K562 (cell line): ENCODE results near the gene SLC1A5. TPM values are rescaled to one million over a fixed set of nuclear protein-coding genes. Genes with fewer than 3 reads are reported as not detected.

Experiments used
- ETV6 ChIP-seq, 3 experiments: fragments of 150-350 bp in 1 of 3; sonication (generic) in 1 of 3; formaldehyde crosslinking in 1 of 3; IDR thresholded peaks; 2 replicates each; pipeline versions ENCODE4 v1.6.1 to v1.8.0; 2014 to 2022; ENCODE audit warnings: borderline replicate concordance in 2 of 3, low read depth in 2 of 3, antibody characterized with exemption in 1 of 3, low read length in 1 of 3, mild to moderate bottlenecking in 1 of 3, missing genetic modification reagents in 1 of 3
- KLF13 ChIP-seq: fragments of 450-650 bp; IDR thresholded peaks from 2 replicates; pipeline ENCODE4 v1.6.1; 2016; ENCODE audit warnings: missing genetic modification characterization, low read depth, mild to moderate bottlenecking, missing compliant biosample characterization, moderate library complexity, borderline replicate concordance
- KLF6 ChIP-seq: fragments of 250-450 bp; sonication (Bioruptor Pico); IDR thresholded peaks from 2 replicates; pipeline ENCODE4 v1.4.0; 2020; ENCODE audit warnings: mild to moderate bottlenecking, moderate library complexity, borderline replicate concordance
- PPARD ChIP-seq: fragments of 250-450 bp; sonication (Bioruptor Pico); IDR thresholded peaks from 2 replicates; pipeline ENCODE4 v1.8.0; 2022; ENCODE audit warnings: inconsistent platforms, mild to moderate bottlenecking, moderate library complexity
- PTTG1 ChIP-seq: fragments of 450-650 bp; IDR thresholded peaks from 2 replicates; pipeline ENCODE4 v1.6.1; 2016; ENCODE audit warnings: low read depth, mild to moderate bottlenecking, missing genetic modification characterization, missing compliant biosample characterization
- RBM22 ChIP-seq: fragments of 200-400 bp; formaldehyde crosslinking; IDR thresholded peaks from 2 replicates; pipeline ENCODE4 v1.6.1; 2018; ENCODE audit warnings: low read length, low read depth; ENCODE audit not compliant: poor library complexity, severe bottlenecking
- RFX1 ChIP-seq: fragments of 450-650 bp; IDR thresholded peaks from 2 replicates; pipeline ENCODE4 v1.6.1; 2016; ENCODE audit warnings: mild to moderate bottlenecking, moderate library complexity
- ZNF445 ChIP-seq: fragments of 250-450 bp; sonication (Bioruptor Pico); IDR thresholded peaks from 2 replicates; pipeline ENCODE4 v1.4.0; 2020; ENCODE audit warnings: low read depth, mild to moderate bottlenecking, moderate library complexity
- polyA plus RNA-seq, 8 experiments: library from polyadenylated mRNA; depleted of rRNA in 4 of 8; stranded (reverse) in 5 of 8; unstranded in 3 of 8; fragments of >200 nt; fragmentation: Nextera tagmentation in 2 of 8; fragmentation: Illumina TruSeq in 1 of 8; extraction: Ambion mirVana in 2 of 8; extraction: Trizol in 1 of 8; gene quantifications; 2 replicates each; pipeline versions ENCODE4 v1.2.1 to v1.2.3, GENCODE V29; 2011 to 2014; ENCODE audit warnings: inconsistent platforms in 1 of 8, missing spikeins in 1 of 8
- total RNA-seq, 7 experiments: library from RNA; depleted of rRNA in 6 of 7; stranded (reverse); fragments of >200 nt in 6 of 7; fragmentation: Illumina TruSeq in 2 of 7; extraction: Trizol in 2 of 7; gene quantifications; 2 replicates each; pipeline versions ENCODE4 v1.2.1 to v1.2.3, GENCODE V29; 2011 to 2021; ENCODE audit warnings: low replicate concordance in 1 of 7
- TF ChIP-seq, protein P1 (sequence below): fragments of 450-650 bp; formaldehyde crosslinking; IDR thresholded peaks from 2 replicates; pipeline ENCODE4 v1.4.0; 2020; ENCODE audit warnings: mild to moderate bottlenecking, mixed read lengths
- TF ChIP-seq, protein P2 (sequence below): sonication (generic); formaldehyde crosslinking; IDR thresholded peaks from 2 replicates; pipeline ENCODE4 v1.8.1; 2023; ENCODE audit warnings: mild to moderate bottlenecking, missing genetic modification reagents
- TF ChIP-seq, protein P3 (sequence below): fragments of 250-450 bp; sonication (Bioruptor Pico); IDR thresholded peaks from 2 replicates; pipeline ENCODE4 v1.8.0; 2021; ENCODE audit warnings: mild to moderate bottlenecking, moderate library complexity

SLC1A5 gene
- total and polyA plus RNA-seq, 9 of the 15 experiments (the other 6 are each of a cell fraction or from before 2014, with no cell fraction given), result 31.2 to 417 (median 134) TPM

DNA sequence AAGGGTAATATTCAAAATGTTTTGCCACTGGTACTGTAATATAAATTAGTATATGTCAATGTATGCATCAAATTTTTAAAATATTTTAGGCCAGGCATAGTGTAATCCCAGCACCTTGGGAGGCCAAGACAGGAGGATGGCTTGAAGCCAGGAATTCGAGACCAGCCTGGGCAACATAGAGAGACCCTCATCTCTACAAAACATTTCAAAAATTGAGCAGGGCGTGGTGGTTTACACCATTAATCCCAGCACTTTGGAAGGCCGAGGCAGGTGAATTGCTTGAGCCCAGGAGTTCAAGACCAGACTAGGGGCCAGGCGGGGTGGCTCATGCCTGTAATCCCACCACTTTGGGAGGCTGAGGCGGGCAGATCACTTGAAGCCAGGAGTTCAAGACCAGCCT lies 28.0 kb downstream of the SLC1A5 start (continued):
- TF ChIP-seq ZNF445 (CRISPR knock-in tag) (no peak), KLF6 (CRISPR knock-in tag) (no peak), KLF13 (tag) (no peak), PTTG1 (no peak), PPARD (CRISPR knock-in tag) (no peak), RFX1 (no peak), RBM22 (no peak), ETV6 (IDR thresholded peaks at IDR 0.05; ENCODE audit: borderline replicate concordance in 1 of 2, low read depth in 2 of 2, low read length in 1 of 2) (no peak), ETV6 (CRISPR knock-in tag; IDR thresholded peaks at IDR 0.05; ENCODE audit: borderline replicate concordance) (no peak)
- TF ChIP-seq, protein P1, sequence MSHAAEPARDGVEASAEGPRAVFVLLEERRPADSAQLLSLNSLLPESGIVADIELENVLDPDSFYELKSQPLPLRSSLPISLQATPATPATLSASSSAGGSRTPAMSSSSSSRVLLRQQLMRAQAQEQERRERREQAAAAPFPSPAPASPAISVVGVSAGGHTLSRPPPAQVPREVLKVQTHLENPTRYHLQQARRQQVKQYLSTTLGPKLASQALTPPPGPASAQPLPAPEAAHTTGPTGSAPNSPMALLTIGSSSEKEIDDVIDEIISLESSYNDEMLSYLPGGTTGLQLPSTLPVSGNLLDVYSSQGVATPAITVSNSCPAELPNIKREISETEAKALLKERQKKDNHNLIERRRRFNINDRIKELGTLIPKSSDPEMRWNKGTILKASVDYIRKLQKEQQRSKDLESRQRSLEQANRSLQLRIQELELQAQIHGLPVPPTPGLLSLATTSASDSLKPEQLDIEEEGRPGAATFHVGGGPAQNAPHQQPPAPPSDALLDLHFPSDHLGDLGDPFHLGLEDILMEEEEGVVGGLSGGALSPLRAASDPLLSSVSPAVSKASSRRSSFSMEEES (CRISPR knock-in tag), result no peak
- TF ChIP-seq, protein P2, sequence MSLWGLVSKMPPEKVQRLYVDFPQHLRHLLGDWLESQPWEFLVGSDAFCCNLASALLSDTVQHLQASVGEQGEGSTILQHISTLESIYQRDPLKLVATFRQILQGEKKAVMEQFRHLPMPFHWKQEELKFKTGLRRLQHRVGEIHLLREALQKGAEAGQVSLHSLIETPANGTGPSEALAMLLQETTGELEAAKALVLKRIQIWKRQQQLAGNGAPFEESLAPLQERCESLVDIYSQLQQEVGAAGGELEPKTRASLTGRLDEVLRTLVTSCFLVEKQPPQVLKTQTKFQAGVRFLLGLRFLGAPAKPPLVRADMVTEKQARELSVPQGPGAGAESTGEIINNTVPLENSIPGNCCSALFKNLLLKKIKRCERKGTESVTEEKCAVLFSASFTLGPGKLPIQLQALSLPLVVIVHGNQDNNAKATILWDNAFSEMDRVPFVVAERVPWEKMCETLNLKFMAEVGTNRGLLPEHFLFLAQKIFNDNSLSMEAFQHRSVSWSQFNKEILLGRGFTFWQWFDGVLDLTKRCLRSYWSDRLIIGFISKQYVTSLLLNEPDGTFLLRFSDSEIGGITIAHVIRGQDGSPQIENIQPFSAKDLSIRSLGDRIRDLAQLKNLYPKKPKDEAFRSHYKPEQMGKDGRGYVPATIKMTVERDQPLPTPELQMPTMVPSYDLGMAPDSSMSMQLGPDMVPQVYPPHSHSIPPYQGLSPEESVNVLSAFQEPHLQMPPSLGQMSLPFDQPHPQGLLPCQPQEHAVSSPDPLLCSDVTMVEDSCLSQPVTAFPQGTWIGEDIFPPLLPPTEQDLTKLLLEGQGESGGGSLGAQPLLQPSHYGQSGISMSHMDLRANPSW (CRISPR knock-in tag), result no peak
- TF ChIP-seq, protein P3, sequence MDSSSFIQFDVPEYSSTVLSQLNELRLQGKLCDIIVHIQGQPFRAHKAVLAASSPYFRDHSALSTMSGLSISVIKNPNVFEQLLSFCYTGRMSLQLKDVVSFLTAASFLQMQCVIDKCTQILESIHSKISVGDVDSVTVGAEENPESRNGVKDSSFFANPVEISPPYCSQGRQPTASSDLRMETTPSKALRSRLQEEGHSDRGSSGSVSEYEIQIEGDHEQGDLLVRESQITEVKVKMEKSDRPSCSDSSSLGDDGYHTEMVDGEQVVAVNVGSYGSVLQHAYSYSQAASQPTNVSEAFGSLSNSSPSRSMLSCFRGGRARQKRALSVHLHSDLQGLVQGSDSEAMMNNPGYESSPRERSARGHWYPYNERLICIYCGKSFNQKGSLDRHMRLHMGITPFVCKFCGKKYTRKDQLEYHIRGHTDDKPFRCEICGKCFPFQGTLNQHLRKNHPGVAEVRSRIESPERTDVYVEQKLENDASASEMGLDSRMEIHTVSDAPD (CRISPR knock-in tag), result no peak
